Uterus (tissue), 4 donors: Measurements from ENCODE around the gene NDUFB8. TPM values are rescaled to one million over a fixed set of nuclear protein-coding genes. Genes with fewer than 3 reads are reported as not detected.

Experiments
- DNase-seq, 2 donors: peaks; one replicate each; pipeline ENCODE4 v3.0.0-alpha.2; 2019 to 2020
- H3K27ac ChIP-seq, 2 donors: fragments of 200-600 bp; sonication (generic); 1 replicate in 1 of 2; 2 replicates in 1 of 2; pipeline ENCODE4 v1.5.1; 2016 to 2018
- H3K27me3 ChIP-seq, 2 donors: fragments of 200-600 bp; sonication (generic); one replicate each; pipeline ENCODE4 v1.5.1; 2018 to 2019; ENCODE audit warnings: control low read depth in 1 of 2
- H3K36me3 ChIP-seq, 2 donors: fragments of 200-600 bp; sonication (generic); one replicate each; pipeline ENCODE4 v1.5.1; 2019; ENCODE audit warnings: control low read depth in 1 of 2
- H3K4me1 ChIP-seq, 2 donors: fragments of 200-600 bp; sonication (generic); one replicate each; pipeline ENCODE4 v1.5.1; 2018 to 2019; ENCODE audit warnings: control low read depth in 1 of 2
- H3K4me3 ChIP-seq, 2 donors: fragments of 200-600 bp; sonication (generic); 1 replicate in 1 of 2; 2 replicates in 1 of 2; pipeline ENCODE4 v1.5.1; 2018 to 2019; ENCODE audit warnings: mild to moderate bottlenecking in 1 of 2
- H3K9me3 ChIP-seq, 2 donors: fragments of 200-600 bp; sonication (generic); one replicate each; pipeline ENCODE4 v1.5.1; 2019; ENCODE audit warnings: control low read depth in 1 of 2
- CTCF ChIP-seq, 4 experiments: fragments of 200-600 bp in 2 of 4; fragments of 450-650 bp in 2 of 4; sonication (generic) in 2 of 4; IDR thresholded peaks; one replicate each; pipeline ENCODE4 v1.5.1; 2016 to 2019; ENCODE audit warnings: antibody characterized with exemption in 4 of 4, mild to moderate bottlenecking in 2 of 4, moderate library complexity in 1 of 4
- POLR2A ChIP-seq, 2 donors: fragments of 450-650 bp; IDR thresholded peaks; one replicate each; pipeline ENCODE4 v1.6.1; 2016; ENCODE audit warnings: antibody characterized with exemption in 2 of 2, mild to moderate bottlenecking in 1 of 2, moderate library complexity in 1 of 2
- intact Hi-C: fragments of 100-400 bp; cut with DNase I; formaldehyde crosslinking; loops from one replicate; pipeline ENCODE4 v1.15.1; 2023; ENCODE audit warnings: low total_unique reads
- total RNA-seq, 4 donors: library from RNA; depleted of rRNA in 3 of 4; stranded (reverse); fragments of >200 nt in 3 of 4; gene quantifications; one replicate each; pipeline versions ENCODE4 v1.1.0 to v1.2.4, GENCODE V29; 2014 to 2023
- donor health status: DM: yes; HTN: yes; CAD: no.

The NDUFB8 gene
- total RNA-seq, 4 donors from 2014 or later = 78.3 to 134 (median 111) TPM

GRCh38 chr10:100570506-100570905, 40.8 kb upstream of the NDUFB8 start:
- TF ChIP-seq POLR2A (IDR thresholded peaks at IDR 0.05) = no peak
- TF ChIP-seq CTCF (IDR thresholded peaks at IDR 0.05) = no peak
- no peak overlapping the region for H3K27ac ChIP-seq
- no peaks in the 10 kb centered on the region for H3K4me1 ChIP-seq
- H3K4me3 ChIP-seq = no peak overlapping the region
- intact Hi-C loops = no loop called here
- no peak for DNase-seq
- peaks cover 0 to 12% of the 10 kb centered on the region in 2 donors for H3K27me3 ChIP-seq
- no peaks in the 10 kb centered on the region for H3K9me3 ChIP-seq
- H3K36me3 ChIP-seq = no peaks in the 10 kb centered on the region

- TF ChIP-seq CTCF (IDR thresholded peaks at IDR 0.05) (no peak), POLR2A (IDR thresholded peaks at IDR 0.05) (no peak)
- no peaks in the 10 kb centered on the region for H3K9me3 ChIP-seq
- H3K4me3 ChIP-seq = no peak overlapping the region
- intact Hi-C loops = no loop called here
- no peak overlapping the region for H3K27ac ChIP-seq
- H3K4me1 ChIP-seq = no peaks in the 10 kb centered on the region
- H3K27me3 ChIP-seq = peaks cover 0 to 12% of the 10 kb centered on the region in 2 donors
- H3K36me3 ChIP-seq = no peaks in the 10 kb centered on the region
- DNase-seq = no peak
Measured at GRCh38 chr10:100569687-100570481, 40.2 kb upstream of the NDUFB8 start.

DNA sequence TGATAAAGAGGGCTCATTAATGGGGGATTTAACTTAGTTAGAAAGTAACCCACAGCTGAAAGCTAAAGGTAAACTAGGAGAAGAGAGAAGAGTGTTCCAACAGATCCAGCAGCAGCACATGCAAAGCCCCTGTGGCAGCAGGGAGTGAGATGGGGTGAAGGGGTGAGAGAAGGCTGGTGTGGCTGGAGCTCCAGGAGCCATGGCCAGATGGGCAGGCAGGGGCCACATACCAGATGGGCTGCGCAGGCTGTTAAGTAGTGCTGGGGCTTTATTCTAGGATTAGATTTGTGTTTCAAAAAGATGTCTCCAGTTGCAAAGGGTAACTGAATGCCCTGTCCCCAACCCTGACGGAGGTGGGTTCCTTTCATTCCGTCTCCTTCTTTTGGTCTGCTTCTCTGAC, 39.2 kb upstream of the NDUFB8 start:
- Histone ChIP-seq H3K9me3 (no peaks in the 10 kb centered on the region), H3K27ac (no peak overlapping the region), H3K4me3 (no peak overlapping the region), H3K36me3 (no peaks in the 10 kb centered on the region), H3K4me1 (no peaks in the 10 kb centered on the region), H3K27me3 (peaks cover 0 to 13% of the 10 kb centered on the region in 2 donors)
- TF ChIP-seq POLR2A (IDR thresholded peaks at IDR 0.05) = no peak
- no peak for TF ChIP-seq CTCF (IDR thresholded peaks at IDR 0.05)
- intact Hi-C loops = no loop called here
- DNase-seq = no peak

- TF ChIP-seq POLR2A (IDR thresholded peaks at IDR 0.05) (no peak), CTCF (IDR thresholded peaks at IDR 0.05) (no peak)
- Histone ChIP-seq H3K36me3 (no peaks in the 10 kb centered on the region), H3K9me3 (no peaks in the 10 kb centered on the region), H3K4me1 (no peaks in the 10 kb centered on the region), H3K27me3 (peaks cover 0 to 21% of the 10 kb centered on the region in 2 donors), H3K27ac (no peak overlapping the region), H3K4me3 (no peak overlapping the region)
- no peak for DNase-seq
- intact Hi-C loops = no loop called here
Measured at GRCh38 chr10:100567826-100568225, 38.2 kb upstream of the NDUFB8 start.

GRCh38 chr10:100567249-100567648, 37.6 kb upstream of the NDUFB8 start:
- no peak for DNase-seq
- Histone ChIP-seq H3K4me3 (no peak overlapping the region), H3K27me3 (peaks cover 0 to 26% of the 10 kb centered on the region in 2 donors), H3K36me3 (no peaks in the 10 kb centered on the region), H3K9me3 (no peaks in the 10 kb centered on the region), H3K4me1 (peaks cover 0 to 6% of the 10 kb centered on the region in 2 donors), H3K27ac (no peak overlapping the region)
- intact Hi-C loops = no loop called here
- TF ChIP-seq POLR2A (IDR thresholded peaks at IDR 0.05) (no peak), CTCF (IDR thresholded peaks at IDR 0.05) (no peak)
